Activated CD8-positive, alpha-beta memory T cell treated with anti-CD3 and anti-CD28 coated beads for 36 hours (primary cell): ENCODE data around the gene ETS1. TPM values are rescaled to one million over a fixed set of nuclear protein-coding genes. Genes with fewer than 3 reads are reported as not detected.

ENCODE experiments used
- CTCF ChIA-PET: fragments of 350-600 bp; sonication (Branson Sonifier 250); formaldehyde crosslinking; loops from one replicate; lab custom pipeline; 2021; ENCODE audit warnings: antibody characterized with exemption; lab: Charles Lee
- POLR2A ChIA-PET: fragments of 350-600 bp; sonication (Branson Sonifier 250); formaldehyde crosslinking; loops from one replicate; lab custom pipeline; 2021; ENCODE audit warnings: antibody characterized with exemption; lab: Charles Lee
- total RNA-seq, 2 experiments: library from RNA; stranded (reverse); gene quantifications; one replicate each; pipeline ENCODE4 v1.2.3, GENCODE V29; 2021

The ETS1 gene
- total RNA-seq, 2 experiments from 2014 or later = 417 to 420 TPM

DNA sequence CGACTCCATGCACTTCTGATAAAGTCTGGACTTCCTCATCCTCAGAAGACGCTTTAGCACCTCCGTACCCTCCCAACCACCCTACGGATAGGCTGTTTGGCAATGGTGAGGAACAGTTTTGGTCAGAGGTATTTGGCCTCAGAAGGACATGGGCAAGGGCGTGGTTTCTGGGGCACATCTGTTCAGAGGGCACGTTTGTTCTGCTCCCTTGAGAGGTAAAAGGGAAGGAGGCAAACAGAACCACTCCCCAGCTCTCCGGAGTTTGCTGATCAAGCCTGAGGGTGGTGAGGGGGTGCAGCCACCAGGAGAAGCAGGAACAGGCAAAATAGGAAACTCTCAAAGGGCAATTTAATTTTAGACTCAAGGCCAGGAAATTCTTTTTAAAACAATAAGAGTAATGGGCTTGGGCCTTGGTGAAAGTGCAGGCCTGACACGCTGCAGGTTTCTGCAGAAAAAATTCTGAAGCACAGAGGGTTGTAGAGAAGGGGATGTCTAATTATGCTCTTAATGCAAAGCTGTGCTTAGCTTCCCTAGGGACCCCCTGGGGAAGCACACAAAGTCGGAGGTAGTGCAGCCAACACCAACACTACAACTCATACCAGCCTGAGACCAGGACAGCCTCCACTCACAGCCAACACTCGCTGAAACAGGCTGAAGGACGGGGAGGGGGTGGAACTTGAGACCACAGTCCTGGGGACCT is 23.3 kb downstream of the ETS1 start:
- CTCF ChIA-PET = no interaction called here
- POLR2A ChIA-PET = interaction anchor here (0.5 to 0.9 kb wide), 2 partner anchors 16 to 83 kb away, joined by 4 to 5 read pairs; no protein-coding TSS in a partner anchor

DNA sequence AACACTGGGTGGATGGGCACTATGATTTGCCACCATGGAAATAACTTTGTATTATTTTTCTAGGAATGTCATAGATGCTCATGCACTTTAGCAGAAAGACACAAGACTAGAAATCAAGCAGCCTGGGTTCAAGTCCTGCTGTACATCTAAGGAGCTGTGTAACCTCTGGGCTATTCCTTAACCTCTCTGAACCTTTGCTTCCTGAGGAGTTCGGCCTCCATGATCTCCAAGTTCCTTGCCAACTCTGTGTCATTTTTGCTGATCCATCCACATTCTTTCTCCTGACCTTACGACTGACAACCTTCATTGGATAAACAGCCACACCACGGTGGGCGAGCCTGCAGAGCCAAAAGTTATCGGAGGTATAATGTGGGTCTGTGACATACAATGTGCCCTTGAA is 24.1 kb downstream of the ETS1 start:
- ChIA-PET POLR2A (no interaction called here), CTCF (no interaction called here)

DNA sequence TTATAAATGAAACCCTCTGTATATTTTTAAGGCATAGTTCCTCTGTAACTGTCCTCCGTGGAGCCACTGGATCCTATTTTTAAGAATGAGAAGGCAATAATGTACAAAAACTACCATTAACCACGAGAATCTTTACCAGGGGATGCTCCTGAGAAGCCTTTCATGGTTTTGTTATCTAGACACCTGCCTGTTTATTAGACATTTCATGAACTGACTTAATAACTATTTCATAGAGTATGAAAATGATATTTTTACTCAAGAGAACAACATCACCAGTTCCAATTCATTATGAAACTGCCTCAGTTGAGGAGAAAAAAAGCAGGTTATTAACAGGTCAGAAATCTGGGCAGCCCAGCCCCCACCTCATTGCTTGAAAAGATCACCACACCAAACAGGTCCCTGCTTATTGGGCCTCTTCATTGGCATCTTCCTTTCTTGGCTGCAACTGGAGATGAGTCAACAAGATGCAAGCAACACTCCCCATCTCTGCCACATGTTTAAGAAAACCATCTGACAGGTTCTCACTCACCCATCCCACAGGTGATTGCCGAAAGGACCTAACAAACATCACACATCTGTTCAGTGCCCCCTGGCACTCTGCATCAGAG is 27.8 kb downstream of the ETS1 start:
- POLR2A ChIA-PET = interaction anchor here (1.1 kb wide), 1 partner anchor 92 kb away, joined by 9 read pairs; no protein-coding TSS in a partner anchor
- CTCF ChIA-PET = interaction anchor here (0.5 kb wide), 1 partner anchor 16 kb away, joined by 3 read pairs; no protein-coding TSS in a partner anchor

DNA sequence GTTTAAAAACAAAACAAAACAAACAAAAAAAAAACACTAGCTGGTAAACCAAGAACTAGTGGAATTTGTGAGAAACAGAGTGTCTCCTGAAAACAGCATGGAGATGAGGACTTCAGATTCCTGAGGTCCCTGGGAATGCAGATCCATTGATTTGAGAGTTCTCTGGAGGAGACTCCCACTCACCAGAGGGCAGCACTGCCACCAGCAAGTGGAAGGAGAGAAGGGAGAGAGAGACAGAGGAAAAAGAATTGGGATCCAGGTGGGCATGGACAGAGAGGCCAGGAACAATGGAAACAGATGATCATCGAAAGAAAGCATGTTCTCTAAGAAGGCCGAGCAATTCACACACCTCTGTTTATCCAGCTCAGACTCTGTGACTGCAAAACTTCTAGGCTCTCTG is 31.8 kb downstream of the ETS1 start:
- POLR2A ChIA-PET = no interaction called here
- CTCF ChIA-PET = no interaction called here

DNA sequence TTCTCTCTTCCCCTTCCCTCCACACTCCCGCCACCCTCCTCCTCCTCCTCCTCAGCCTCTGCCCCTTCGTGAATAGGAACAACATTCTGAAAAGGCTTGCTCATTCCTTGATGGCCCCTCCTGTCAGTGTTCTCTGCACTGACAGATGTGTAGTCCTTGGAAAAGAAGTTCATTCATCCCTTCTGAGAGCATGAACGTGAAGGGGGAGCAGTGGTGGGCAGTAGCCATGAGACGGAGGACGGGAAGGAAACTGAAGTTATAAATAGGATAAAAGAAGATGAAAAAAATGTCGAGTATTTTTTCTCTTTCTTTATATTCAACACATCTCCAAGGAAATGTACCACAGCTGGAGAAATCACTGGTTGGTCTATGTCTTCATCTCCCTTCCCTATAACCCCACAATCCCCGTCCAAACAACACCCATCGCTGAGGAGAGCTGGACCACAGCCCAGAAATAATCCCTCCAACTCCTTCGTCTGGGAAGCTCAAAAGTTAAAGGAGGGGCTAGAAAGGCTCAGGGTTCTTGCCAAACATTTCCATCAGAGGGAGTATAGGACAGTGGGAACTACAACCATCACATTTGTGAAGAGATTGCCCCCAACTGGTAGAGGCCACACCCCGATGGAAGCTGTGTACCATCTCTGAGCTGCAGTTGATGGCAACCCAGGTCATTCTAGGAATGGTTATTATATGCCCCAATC is 33.5 kb downstream of the ETS1 start:
- ChIA-PET POLR2A (interaction anchor here (1.0 to 2.4 kb wide), 6 partner anchors 27 to 70 kb away, joined by 3 to 16 read pairs (median 7); no protein-coding TSS in a partner anchor), CTCF (interaction anchor here (1.5 to 2.6 kb wide), 3 partner anchors 20 to 77 kb away, joined by 5 to 9 read pairs (median 6); no protein-coding TSS in a partner anchor)

DNA sequence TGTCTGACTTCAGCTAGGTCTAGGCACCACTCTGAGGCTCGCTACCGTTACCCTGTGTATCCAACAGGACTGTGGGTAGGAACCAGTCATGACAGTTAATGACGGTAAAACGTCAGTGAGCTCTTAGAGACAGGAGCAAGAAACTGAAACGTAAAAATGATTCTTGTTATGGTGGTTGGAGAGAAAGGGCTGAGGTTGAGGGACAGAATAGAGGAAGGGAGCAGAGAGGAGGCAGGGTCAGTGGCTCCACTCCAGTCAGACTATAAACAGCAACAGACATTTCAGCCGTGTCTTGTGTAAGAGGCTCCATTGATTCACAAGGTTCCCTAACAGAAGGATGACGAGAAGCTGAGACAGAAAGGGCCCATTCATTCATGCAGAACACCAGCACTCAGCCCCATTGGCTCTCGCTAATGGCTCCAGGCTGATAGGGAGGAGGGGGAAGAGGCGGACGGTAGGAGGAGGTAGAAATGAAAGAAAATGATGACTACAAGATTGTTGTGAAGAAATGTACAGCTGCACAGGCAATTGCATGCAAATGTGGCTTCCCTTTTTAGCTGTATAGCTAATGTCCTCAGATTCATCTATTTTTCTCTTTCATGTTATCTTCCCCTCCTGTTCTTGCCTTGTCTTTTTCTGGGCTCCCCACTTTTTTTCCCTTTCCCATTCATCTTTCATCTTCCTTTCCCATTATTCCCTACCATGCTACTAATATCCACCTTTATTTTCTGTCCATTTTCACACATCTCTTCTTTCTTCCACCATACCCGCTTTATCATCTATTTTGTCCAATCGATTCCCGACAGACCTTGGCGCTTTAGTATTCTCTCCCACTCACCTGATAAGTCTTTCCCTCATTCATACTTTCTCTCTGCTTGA is 34.3 kb downstream of the ETS1 start:
- POLR2A ChIA-PET = interaction anchor here (0.9 to 2.4 kb wide), 8 partner anchors 27 to 76 kb away, joined by 3 to 16 read pairs (median 6); no protein-coding TSS in a partner anchor
- CTCF ChIA-PET = interaction anchor here (0.8 to 2.6 kb wide), 4 partner anchors 13 to 77 kb away, joined by 3 to 9 read pairs (median 6); no protein-coding TSS in a partner anchor

DNA sequence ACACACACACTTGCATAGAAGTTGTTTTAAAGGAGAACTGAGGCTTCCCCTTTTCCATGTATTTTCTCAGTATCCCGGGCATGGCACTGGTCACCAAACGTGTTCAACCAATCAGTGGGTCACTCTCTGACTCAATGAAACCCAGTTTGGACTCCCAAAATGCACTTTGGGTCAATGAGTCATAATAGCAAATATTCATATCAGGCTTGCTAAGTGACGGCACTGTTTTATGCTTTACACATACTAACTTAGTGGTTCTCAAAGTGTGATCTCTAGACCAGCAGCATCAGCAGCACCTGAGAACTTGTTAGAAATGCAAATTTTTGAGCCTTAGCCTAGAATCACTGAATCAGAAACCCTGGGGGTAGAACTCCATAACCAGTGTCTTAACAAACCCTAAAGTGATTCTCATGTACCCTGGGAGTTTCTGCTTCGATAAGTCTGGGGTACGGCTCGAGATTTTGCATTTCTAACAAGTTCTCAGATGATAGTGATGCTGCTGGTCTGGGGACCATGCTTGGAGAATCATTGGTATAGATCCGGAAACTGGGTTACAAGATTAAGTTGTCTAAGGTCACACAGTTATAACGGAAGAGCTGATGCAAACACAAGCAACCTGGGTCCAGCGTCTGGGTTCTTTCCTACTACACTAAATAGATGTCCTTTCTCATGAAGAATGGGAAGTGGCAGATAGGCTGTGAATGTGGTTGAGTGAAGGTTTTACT is 35.6 kb downstream of the ETS1 start:
- ChIA-PET CTCF (interaction anchor here (0.6 to 2.6 kb wide), 3 partner anchors 15 to 379 kb away, joined by 3 to 6 read pairs (median 3); no protein-coding TSS in a partner anchor), POLR2A (interaction anchor here (0.7 to 2.4 kb wide), 7 partner anchors 26 to 76 kb away, joined by 4 to 16 read pairs (median 7); no protein-coding TSS in a partner anchor)

DNA sequence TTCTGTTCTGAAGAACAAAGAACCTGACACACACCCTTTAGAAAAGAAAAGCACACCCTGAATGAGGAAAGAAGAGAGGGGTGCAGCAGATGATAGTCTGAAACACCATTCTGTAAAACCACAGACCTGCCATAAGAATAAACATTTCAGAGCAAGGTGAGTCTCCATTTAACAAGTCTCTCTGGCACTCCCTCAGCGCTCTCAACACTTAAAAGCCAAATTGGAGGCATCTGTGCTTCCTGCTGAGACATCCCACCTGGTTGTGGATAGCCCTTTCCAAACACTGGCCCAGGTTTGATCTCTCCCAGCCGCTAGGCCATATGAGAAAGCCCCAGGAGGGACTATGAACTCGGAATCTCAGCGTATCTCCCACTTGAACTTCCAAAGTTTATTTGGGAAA is 36.3 kb downstream of the ETS1 start:
- POLR2A ChIA-PET = interaction anchor here (0.9 to 1.2 kb wide), 3 partner anchors 26 to 29 kb away, joined by 3 to 8 read pairs (median 3); no protein-coding TSS in a partner anchor
- CTCF ChIA-PET = interaction anchor here (1.3 kb wide), 1 partner anchor 26 kb away, joined by 4 read pairs; no protein-coding TSS in a partner anchor

DNA sequence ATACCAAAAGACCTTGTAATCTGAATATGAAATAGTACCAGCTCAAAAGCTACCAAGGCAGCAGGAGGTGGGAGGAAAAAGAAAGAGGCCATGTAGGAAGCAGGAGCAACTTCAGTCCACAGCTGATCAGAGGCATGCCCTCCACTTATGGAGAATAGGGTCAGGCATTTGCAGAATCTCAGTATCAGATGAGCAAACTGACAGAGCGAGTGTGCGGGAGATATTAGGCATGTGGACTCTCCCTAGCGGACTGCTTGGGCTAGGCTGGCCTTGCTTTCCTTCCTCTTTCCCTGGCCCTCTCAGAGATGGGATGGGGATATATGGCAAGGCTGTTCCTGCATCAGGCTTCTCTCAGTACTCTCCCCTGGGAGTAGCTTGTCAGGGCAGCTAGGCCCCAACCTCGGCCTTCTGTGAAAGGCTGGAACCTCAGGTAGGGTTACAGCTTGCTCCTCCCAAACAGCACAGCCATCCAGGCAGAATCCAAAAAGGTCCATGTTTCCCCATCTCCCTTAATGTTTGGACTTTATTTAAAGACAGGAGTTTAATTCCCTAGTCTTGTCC is 37.0 kb downstream of the ETS1 start:
- ChIA-PET CTCF (interaction anchor here (1.3 kb wide), 1 partner anchor 25 kb away, joined by 4 read pairs; no protein-coding TSS in a partner anchor), POLR2A (interaction anchor here (0.9 to 1.2 kb wide), 3 partner anchors 25 to 29 kb away, joined by 3 to 8 read pairs (median 3); no protein-coding TSS in a partner anchor)

DNA sequence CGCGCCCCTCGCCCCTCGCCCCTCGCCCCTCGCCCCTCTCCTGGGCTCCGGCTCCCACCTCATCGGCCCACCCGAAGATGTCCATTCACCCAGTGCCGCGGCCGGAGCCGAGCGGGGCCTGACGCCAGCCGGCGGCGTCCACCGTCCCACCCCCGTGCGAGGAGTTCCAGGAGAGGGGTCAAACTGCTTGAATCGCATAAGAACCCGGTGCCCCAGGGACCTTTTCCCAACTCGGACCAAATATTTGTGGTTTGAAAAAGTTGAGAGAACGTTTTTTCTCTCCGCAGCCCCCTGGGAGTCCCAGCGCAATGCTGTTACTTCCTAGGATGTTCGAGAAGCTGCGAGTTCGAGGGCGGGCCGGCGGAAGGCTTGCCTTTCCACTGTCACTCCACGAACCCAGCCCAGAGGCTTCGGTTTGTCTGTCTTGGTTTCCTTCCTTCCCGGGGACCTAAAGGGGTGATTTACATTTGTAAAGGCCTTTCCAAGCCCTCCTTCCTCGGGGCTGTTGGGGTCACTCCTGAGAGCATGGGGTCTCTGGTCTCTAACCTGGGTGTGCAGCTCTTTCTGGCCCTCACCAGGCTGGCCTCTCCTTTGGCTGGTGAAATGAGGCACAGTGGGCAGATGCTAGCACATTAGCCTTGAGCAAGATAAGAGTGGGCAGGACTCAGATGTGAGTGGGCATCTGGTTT is 38.0 kb downstream of the ETS1 start:
- POLR2A ChIA-PET = no interaction called here
- CTCF ChIA-PET = interaction anchor here (1.1 to 1.4 kb wide), 3 partner anchors 20 to 24 kb away, joined by 3 to 5 read pairs (median 4); no protein-coding TSS in a partner anchor

DNA sequence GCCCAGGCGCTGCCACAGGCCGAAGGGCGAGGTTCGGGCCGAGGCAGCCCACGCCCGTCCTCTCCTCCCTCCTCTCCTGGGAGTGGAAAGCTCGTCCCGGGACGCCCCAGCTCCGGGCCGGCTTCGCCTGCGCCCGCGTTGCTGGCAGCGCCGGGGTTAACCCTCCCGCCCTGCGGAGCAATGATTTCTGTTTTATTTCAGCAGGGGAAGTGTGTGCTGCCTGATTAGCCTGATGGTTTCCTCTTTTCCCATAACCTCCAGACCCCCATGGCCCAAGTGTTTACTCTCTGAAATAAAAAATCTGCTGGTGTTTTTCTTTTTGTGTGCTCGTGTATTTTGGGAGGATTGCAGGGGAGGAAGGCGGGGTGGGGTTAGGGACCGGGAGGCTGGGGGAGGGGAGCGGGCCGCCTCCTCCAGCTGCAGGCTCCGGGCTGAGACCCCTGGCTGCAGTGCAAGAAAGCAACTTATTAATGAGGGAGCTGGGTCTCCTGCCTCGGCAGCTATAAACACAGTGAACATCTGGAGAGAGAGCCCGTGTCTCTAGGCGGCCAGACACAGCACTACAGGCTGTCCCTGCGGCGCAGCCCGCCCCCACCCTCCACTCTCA is 38.6 kb downstream of the ETS1 start:
- POLR2A ChIA-PET = interaction anchor here (1.2 kb wide), 2 partner anchors 11 to 23 kb away, joined by 5 to 8 read pairs; no protein-coding TSS in a partner anchor
- CTCF ChIA-PET = interaction anchor here (1.1 to 2.1 kb wide), 4 partner anchors 12 to 24 kb away, joined by 3 to 6 read pairs (median 4); no protein-coding TSS in a partner anchor

DNA sequence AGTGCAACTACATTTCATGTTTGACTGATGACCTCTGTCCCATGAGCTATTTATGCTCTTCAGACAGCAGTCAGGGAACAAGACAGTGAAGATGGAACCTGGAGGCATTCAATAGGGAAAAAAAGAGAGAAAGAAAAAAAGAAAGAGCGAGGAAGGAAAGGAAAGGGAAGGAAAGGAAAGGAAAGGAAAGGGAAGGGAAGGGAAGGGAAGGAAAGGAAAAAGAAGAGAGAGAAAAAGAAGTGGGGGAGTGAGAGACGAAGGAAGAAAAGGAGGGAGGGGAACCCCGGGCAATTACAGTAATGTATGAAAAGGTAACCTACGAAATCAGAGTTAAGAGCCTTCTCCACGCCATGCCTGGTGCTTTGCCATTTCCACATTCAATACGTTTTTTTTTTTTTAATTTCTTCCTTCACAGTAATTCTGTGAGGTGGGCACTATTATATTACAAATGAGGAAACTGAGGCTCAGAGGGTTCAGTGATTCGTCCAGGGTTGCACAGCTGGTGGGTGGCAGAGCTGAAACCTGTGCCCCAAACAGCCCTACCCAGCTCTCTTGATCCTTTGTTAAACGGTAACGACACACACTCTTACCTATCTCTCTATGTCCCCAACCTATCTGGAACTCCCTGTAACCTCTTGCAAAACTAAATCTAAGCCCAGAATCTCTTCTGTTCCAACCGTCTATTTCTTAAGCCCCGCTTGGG is 39.3 kb downstream of the ETS1 start:
- POLR2A ChIA-PET = interaction anchor here (0.7 to 1.2 kb wide), 3 partner anchors 10 to 209 kb away, joined by 4 to 8 read pairs (median 5); no protein-coding TSS in a partner anchor
- CTCF ChIA-PET = interaction anchor here (1.1 to 2.1 kb wide), 4 partner anchors 11 to 24 kb away, joined by 3 to 6 read pairs (median 4); no protein-coding TSS in a partner anchor

DNA sequence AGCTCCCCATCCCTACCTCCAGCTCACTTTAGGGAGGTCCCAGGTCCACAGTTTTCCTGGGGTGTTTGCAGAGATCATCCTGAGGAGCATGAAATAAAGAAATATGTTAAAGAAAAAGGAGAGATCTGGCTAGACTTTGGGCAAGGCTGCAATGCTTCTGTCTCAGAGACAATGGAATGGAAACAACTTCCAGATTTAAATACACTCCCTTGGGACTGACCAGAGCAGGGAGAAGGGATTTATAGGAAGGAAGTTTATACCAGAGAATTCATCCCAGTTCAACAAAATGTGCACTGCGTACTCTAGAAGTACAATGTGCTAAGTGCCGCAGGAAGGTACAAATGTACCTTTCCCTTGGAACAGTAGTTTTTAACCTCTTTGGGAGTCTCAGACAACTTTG is 40.4 kb downstream of the ETS1 start:
- ChIA-PET POLR2A (interaction anchor here (0.5 kb wide), 1 partner anchor 14 kb away, joined by 3 read pairs; no protein-coding TSS in a partner anchor), CTCF (interaction anchor here (1.5 to 2.1 kb wide), 2 partner anchors 10 to 17 kb away, joined by 4 to 6 read pairs; no protein-coding TSS in a partner anchor)

DNA sequence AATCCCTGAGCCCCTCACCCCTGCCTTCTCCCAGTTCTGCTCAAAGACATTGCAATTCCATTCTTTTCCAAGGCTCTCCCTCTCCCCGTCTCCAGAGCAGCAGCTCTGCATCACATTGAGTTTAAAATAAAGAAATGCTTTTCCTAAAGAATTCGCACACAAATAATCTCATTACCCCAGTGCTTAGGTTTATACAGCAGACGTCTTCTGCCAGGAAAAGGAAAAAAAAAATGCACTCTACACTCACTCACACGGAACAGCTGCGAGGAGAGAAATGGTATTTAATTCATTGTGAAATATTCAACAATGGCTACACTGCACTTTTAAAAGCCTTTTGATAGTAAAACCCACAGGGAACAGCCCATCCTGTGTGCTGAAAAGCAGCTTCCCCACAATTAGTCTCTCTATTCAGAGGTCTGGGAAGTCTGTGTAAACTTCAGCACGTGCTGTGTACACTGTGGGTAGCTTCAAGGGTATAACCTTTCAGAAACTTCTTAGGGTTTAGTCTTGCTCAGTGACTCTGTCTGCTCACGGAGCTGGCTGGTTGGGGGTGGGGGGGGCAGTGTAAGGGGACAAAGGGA is 42.8 kb downstream of the ETS1 start:
- ChIA-PET POLR2A (interaction anchor here (0.6 kb wide), 1 partner anchor 56 kb away, joined by 3 read pairs; no protein-coding TSS in a partner anchor), CTCF (interaction anchor here (0.8 to 3.0 kb wide), 3 partner anchors 12 to 141 kb away, joined by 3 to 12 read pairs (median 3); no protein-coding TSS in a partner anchor)
